ENCODE data around the gene SLC43A3. TPM values are rescaled to one million over a fixed set of nuclear protein-coding genes. Genes with fewer than 3 reads are reported as not detected.

The SLC43A3 gene
- total and polyA plus RNA-seq, 3 donors from 2014 or later, result 13.8 to 20.8 (median 13.9) TPM

DNA sequence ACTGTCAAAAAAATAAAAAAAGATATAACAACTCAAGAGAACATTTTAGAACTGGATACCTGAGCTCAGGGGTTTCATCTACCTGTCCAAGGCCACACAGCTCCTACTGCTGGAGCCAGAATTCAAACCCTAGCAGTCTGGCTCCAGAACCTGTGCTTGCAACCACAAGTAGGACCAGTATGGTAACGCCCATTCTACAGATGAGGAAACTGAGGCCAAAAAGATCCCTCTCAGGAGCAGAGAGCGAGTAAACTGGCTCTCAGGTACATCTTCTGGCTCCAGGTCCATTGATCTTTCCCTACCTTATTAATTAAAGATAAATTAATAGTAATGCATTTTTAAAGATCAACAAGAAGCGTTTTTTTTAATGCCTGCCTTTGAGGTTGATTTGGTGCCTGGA is 69.6 kb downstream of the SLC43A3 start:
- DNase-seq, result no peak
- TF ChIP-seq, protein P1, sequence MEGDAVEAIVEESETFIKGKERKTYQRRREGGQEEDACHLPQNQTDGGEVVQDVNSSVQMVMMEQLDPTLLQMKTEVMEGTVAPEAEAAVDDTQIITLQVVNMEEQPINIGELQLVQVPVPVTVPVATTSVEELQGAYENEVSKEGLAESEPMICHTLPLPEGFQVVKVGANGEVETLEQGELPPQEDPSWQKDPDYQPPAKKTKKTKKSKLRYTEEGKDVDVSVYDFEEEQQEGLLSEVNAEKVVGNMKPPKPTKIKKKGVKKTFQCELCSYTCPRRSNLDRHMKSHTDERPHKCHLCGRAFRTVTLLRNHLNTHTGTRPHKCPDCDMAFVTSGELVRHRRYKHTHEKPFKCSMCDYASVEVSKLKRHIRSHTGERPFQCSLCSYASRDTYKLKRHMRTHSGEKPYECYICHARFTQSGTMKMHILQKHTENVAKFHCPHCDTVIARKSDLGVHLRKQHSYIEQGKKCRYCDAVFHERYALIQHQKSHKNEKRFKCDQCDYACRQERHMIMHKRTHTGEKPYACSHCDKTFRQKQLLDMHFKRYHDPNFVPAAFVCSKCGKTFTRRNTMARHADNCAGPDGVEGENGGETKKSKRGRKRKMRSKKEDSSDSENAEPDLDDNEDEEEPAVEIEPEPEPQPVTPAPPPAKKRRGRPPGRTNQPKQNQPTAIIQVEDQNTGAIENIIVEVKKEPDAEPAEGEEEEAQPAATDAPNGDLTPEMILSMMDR (IDR thresholded peaks at IDR 0.05), result no peak
- Histone ChIP-seq H3K9me3 (no peaks in the 10 kb centered on the region), H3K36me3 (ENCODE audit: low read depth, missing control alignments) (no peaks in the 10 kb centered on the region), H3K27ac (no peak overlapping the region), H3K27me3 (no peaks in the 10 kb centered on the region), H3K4me1 (no peaks in the 10 kb centered on the region), H3K4me3 (no peak overlapping the region)
- WGBS, 2 donors, result 94 to 96% methylated on average over 3 of the region's 3 CpGs
- intact Hi-C loops (cut with DNase I; ENCODE audit: low total_unique reads), result no loop called here

Small RNA genes lying within 50 kb of the gene (small RNA-seq; reads per million reads assigned to genes)
- 0 reads per million in 2 donors for gene RNA5SP341

Other genes with a start within 250 kb of the SLC43A3 start
- gene LRRC55, start 245.2 kb downstream of the SLC43A3 start, total RNA-seq, result under 1 TPM; 0.08 to 0.19 TPM
- gene LRRC55, start 245.2 kb downstream of the SLC43A3 start, polyA plus RNA-seq (ENCODE audit: insufficient read depth, low read depth, low replicate concordance), result 0.76 TPM
- 1 to 10 TPM in 1 of 2 donors, under 1 TPM in 1; 0.94 to 1.1 TPM for gene APLNR, start 189.9 kb downstream of the SLC43A3 start, total RNA-seq
- gene APLNR, start 189.9 kb downstream of the SLC43A3 start, polyA plus RNA-seq (ENCODE audit: insufficient read depth, low read depth, low replicate concordance), result 7.1 TPM
- 10 to 100 TPM; 85.2 to 99.4 TPM for gene TNKS1BP1, start 102.2 kb downstream of the SLC43A3 start, total RNA-seq
- 62.3 TPM for gene TNKS1BP1, start 102.2 kb downstream of the SLC43A3 start, polyA plus RNA-seq (ENCODE audit: insufficient read depth, low read depth, low replicate concordance)
- 100 to 1,000 TPM in 1 of 2 donors, 10 to 100 TPM in 1; 89.1 to 111 TPM for gene SSRP1, start 91.2 kb downstream of the SLC43A3 start, total RNA-seq
- gene SSRP1, start 91.2 kb downstream of the SLC43A3 start, polyA plus RNA-seq (ENCODE audit: insufficient read depth, low read depth, low replicate concordance), result 104 TPM
- gene P2RX3, start 88.8 kb downstream of the SLC43A3 start, total RNA-seq, result 1 to 10 TPM; 2.5 to 3.3 TPM
- gene P2RX3, start 88.8 kb downstream of the SLC43A3 start, polyA plus RNA-seq (ENCODE audit: insufficient read depth, low read depth, low replicate concordance), result 8.5 TPM
- gene PRG3, start 46.0 kb downstream of the SLC43A3 start, total RNA-seq, result not detected
- not detected for gene PRG3, start 46.0 kb downstream of the SLC43A3 start, polyA plus RNA-seq (ENCODE audit: insufficient read depth, low read depth, low replicate concordance)
- gene PRG2, start 36.5 kb downstream of the SLC43A3 start, total RNA-seq, result not detected
- not detected for gene PRG2, start 36.5 kb downstream of the SLC43A3 start, polyA plus RNA-seq (ENCODE audit: insufficient read depth, low read depth, low replicate concordance)
- 1 to 10 TPM; 2.3 to 2.5 TPM for gene RTN4RL2, start 33.4 kb upstream of the SLC43A3 start, total RNA-seq
- gene RTN4RL2, start 33.4 kb upstream of the SLC43A3 start, polyA plus RNA-seq (ENCODE audit: insufficient read depth, low read depth, low replicate concordance), result 3.2 TPM
- gene SLC43A1, start 88.6 kb upstream of the SLC43A3 start, total RNA-seq, result 10 to 100 TPM; 12.2 to 12.3 TPM
- 6.5 TPM for gene SLC43A1, start 88.6 kb upstream of the SLC43A3 start, polyA plus RNA-seq (ENCODE audit: insufficient read depth, low read depth, low replicate concordance)
- 10 to 100 TPM; 27.7 to 49.1 TPM for gene TIMM10, start 103.6 kb upstream of the SLC43A3 start, total RNA-seq
- 56.9 TPM for gene TIMM10, start 103.6 kb upstream of the SLC43A3 start, polyA plus RNA-seq (ENCODE audit: insufficient read depth, low read depth, low replicate concordance)
- gene SMTNL1, start 110.5 kb upstream of the SLC43A3 start, total RNA-seq, result under 1 TPM; 0.37 to 0.47 TPM
- 2.0 TPM for gene SMTNL1, start 110.5 kb upstream of the SLC43A3 start, polyA plus RNA-seq (ENCODE audit: insufficient read depth, low read depth, low replicate concordance)
- gene UBE2L6, start 140.6 kb upstream of the SLC43A3 start, total RNA-seq, result 10 to 100 TPM; 13.3 to 19.8 TPM
- gene UBE2L6, start 140.6 kb upstream of the SLC43A3 start, polyA plus RNA-seq (ENCODE audit: insufficient read depth, low read depth, low replicate concordance), result 43.6 TPM
- gene SERPING1, start 170.6 kb upstream of the SLC43A3 start, total RNA-seq, result 100 to 1,000 TPM in 1 of 2 donors, 10 to 100 TPM in 1; 53.6 to 113 TPM
- gene SERPING1, start 170.6 kb upstream of the SLC43A3 start, polyA plus RNA-seq (ENCODE audit: insufficient read depth, low read depth, low replicate concordance), result 273 TPM
- 1 to 10 TPM; 1.4 to 3.4 TPM for gene YPEL4, start 222.8 kb upstream of the SLC43A3 start, total RNA-seq
- gene YPEL4, start 222.8 kb upstream of the SLC43A3 start, polyA plus RNA-seq (ENCODE audit: insufficient read depth, low read depth, low replicate concordance), result 4.2 TPM
- gene CLP1, start 230.6 kb upstream of the SLC43A3 start, total RNA-seq, result 10 to 100 TPM; 15.5 to 19.8 TPM
- 14.4 TPM for gene CLP1, start 230.6 kb upstream of the SLC43A3 start, polyA plus RNA-seq (ENCODE audit: insufficient read depth, low read depth, low replicate concordance)
- 10 to 100 TPM; 75.4 to 79.8 TPM for gene ZDHHC5, start 241.0 kb upstream of the SLC43A3 start, total RNA-seq
- 124 TPM for gene ZDHHC5, start 241.0 kb upstream of the SLC43A3 start, polyA plus RNA-seq (ENCODE audit: insufficient read depth, low read depth, low replicate concordance)

Measured in testis (tissue), 3 donors.